SK-N-SH (cell line): ENCODE results near the gene SPRR3.

ENCODE experiments used
- CTCF ChIP-seq: fragments of 200-600 bp; sonication (generic); IDR thresholded peaks from 2 replicates; pipeline ENCODE4 v1.6.1; 2017; ENCODE audit warnings: antibody characterized with exemption, mild to moderate bottlenecking, moderate library complexity
- EZH2phosphoT487 ChIP-seq: fragments of 200-600 bp; sonication (generic); IDR thresholded peaks from 2 replicates; pipeline ENCODE4 v1.6.1; 2017; ENCODE audit warnings: low read depth, mixed run types, mild to moderate bottlenecking, antibody characterized with exemption, moderate library complexity, borderline replicate concordance
- FOXJ3 ChIP-seq: sonication (generic); formaldehyde crosslinking; IDR thresholded peaks from 2 replicates; pipeline ENCODE4 v1.5.1; 2020; ENCODE audit warnings: mild to moderate bottlenecking, missing genetic modification reagents
- FOXM1 ChIP-seq: IDR thresholded peaks from 2 replicates; pipeline ENCODE4 v1.4.0; 2012; ENCODE audit warnings: low read depth, mild to moderate bottlenecking
- JUND ChIP-seq: IDR thresholded peaks from 2 replicates; pipeline ENCODE4 v1.4.0; 2012
- POLR2AphosphoS5 ChIP-seq: IDR thresholded peaks from 2 replicates; pipeline ENCODE4 v1.6.1; 2012; ENCODE audit warnings: low read depth, low read length
- RCOR1 ChIP-seq: fragments of 150-350 bp; IDR thresholded peaks from 2 replicates; pipeline ENCODE4 v1.6.1; 2017; ENCODE audit warnings: antibody characterized with exemption, low read length
- RXRA ChIP-seq: IDR thresholded peaks from 2 replicates; pipeline ENCODE4 v1.4.0; 2012; ENCODE audit warnings: low read depth, mild to moderate bottlenecking, borderline replicate concordance
- SMC3 ChIP-seq: IDR thresholded peaks from 2 replicates; pipeline ENCODE4 v1.6.1; 2012; ENCODE audit warnings: low read depth, low read length, improper control_type of control experiment

- TF ChIP-seq CTCF (no peak), FOXM1 (no peak), SMC3 (no peak), POLR2AphosphoS5 (no peak), RXRA (no peak), RCOR1 (no peak), EZH2phosphoT487 (no peak), JUND (no peak), FOXJ3 (CRISPR knock-in tag) (no peak)
These were observed 27.2 kb downstream of the SPRR3 start for GRCh38 chr1:153028766-153029165.
